Esophagus squamous epithelium (tissue), 4 donors: ENCODE measurements around the gene IQCE.

Source experiments
- CTCF ChIP-seq, 6 experiments: fragments of 450-650 bp in 4 of 6; fragments of 200-600 bp in 2 of 6; sonication (generic) in 2 of 6; IDR thresholded peaks; one replicate each; pipeline ENCODE4 v1.5.1; 2016 to 2019; ENCODE audit warnings: antibody characterized with exemption in 6 of 6, mild to moderate bottlenecking in 4 of 6, moderate library complexity in 4 of 6
- POLR2A ChIP-seq, 4 donors: fragments of 450-650 bp; IDR thresholded peaks; one replicate each; pipeline ENCODE4 v1.6.1; 2017; ENCODE audit warnings: antibody characterized with exemption in 4 of 4, mild to moderate bottlenecking in 4 of 4, moderate library complexity in 3 of 4

GRCh38 chr7:2654059-2654458 is 95.3 kb downstream of the IQCE start:
- no peak for TF ChIP-seq CTCF (IDR thresholded peaks at IDR 0.05)
- no peak for TF ChIP-seq POLR2A (IDR thresholded peaks at IDR 0.05)
